ENCODE measurements around the gene ROBO2. TPM values are rescaled to one million over a fixed set of nuclear protein-coding genes. Genes with fewer than 3 reads are reported as not detected.

Gene ROBO2
- total and polyA plus RNA-seq, 10 of the 15 experiments (the other 5 are each of a cell fraction or from before 2014, with no cell fraction given): 0.22 to 2.5 (median 0.81) TPM

- intact Hi-C loops (cut with micrococcal nuclease; ENCODE audit: unreplicated experiment): no loop called here
- POLR2A ChIA-PET: no interaction called here
Measured at GRCh38 chr3:77362936-77363335, 323.0 kb downstream of the ROBO2 start.

GRCh38 chr3:77365152-77365551 lies 325.3 kb downstream of the ROBO2 start:
- ATAC-seq (no peak), DNase-seq (ENCODE audit: low read depth, low spot score) (no peak), FAIRE-seq (no peak)
- H2AFZ ChIP-seq (ENCODE audit: control insufficient read depth, low read depth, low read length): no peak overlapping the region
- no peaks in the 10 kb centered on the region for H3K9me3 ChIP-seq (replicated peaks; ENCODE audit: control insufficient read depth, insufficient read depth, low read length)
- POLR2A ChIA-PET: interaction anchor here (0.7 kb wide), 1 partner anchor 276 kb away, joined by 3 read pairs; no protein-coding TSS in a partner anchor
- H3K27me3 ChIP-seq (replicated peaks in 1 of 2; ENCODE audit: control insufficient read depth in 2 of 2, insufficient read depth in 2 of 2, low read length in 1 of 2): no peaks in the 10 kb centered on the region
- no peak overlapping the region for H3K4me2 ChIP-seq (ENCODE audit: control insufficient read depth, insufficient read depth)
- no TSS peak for BruUV-seq (replicated peaks)
- no peaks in the 10 kb centered on the region for H3K36me3 ChIP-seq (ENCODE audit: control insufficient read depth in 2 of 2, insufficient read depth in 2 of 2, low read length in 1 of 2)
- RAD21 ChIA-PET (ENCODE audit: unreplicated experiment): no interaction called here
- no peaks in the 10 kb centered on the region for H3K4me1 ChIP-seq (ENCODE audit: control insufficient read depth, insufficient read depth, low read length)
- in situ Hi-C loops (cut with MboI) (no loop called here), intact Hi-C loops (cut with micrococcal nuclease; ENCODE audit: unreplicated experiment) (no loop called here)
- no peak overlapping the region for H3K27ac ChIP-seq (ENCODE audit: control insufficient read depth, insufficient read depth)
- no peaks in the 10 kb centered on the region for H3K79me2 ChIP-seq (ENCODE audit: control insufficient read depth, insufficient read depth, low read length)
- SMC1A ChIA-PET (ENCODE audit: uncharacterized antibody, unreplicated experiment): no interaction called here
- WGBS (ENCODE audit: insufficient coverage, insufficient replicate concordance, low lambda C conversion rate, missing lambda C conversion rate): 6% methylated on average over 1 of the region's 1 CpG
- no peaks in the 10 kb centered on the region for H4K20me1 ChIP-seq (ENCODE audit: control insufficient read depth, insufficient read depth)
- CTCF ChIA-PET: no interaction called here
- H3K4me3 ChIP-seq: no peak overlapping the region
- H3K9ac ChIP-seq (ENCODE audit: control insufficient read depth, insufficient read depth, low read length): no peak overlapping the region
- TF ChIP-seq RFX5 (IDR thresholded peaks at IDR 0.05; ENCODE audit: low read depth, low read length) (no peak), SIN3A (IDR thresholded peaks at IDR 0.05; ENCODE audit: low read depth, low read length) (no peak), POLR2AphosphoS5 (IDR thresholded peaks at IDR 0.05; ENCODE audit: low read length) (no peak), SIX5 (IDR thresholded peaks at IDR 0.05; ENCODE audit: low read depth, low read length, severe bottlenecking) (no peak), TARDBP (IDR thresholded peaks at IDR 0.05; ENCODE audit: borderline replicate concordance) (no peak), STAT3 (IDR thresholded peaks at IDR 0.05; ENCODE audit: low read depth, low read length) (no peak), KAT2A (conservative IDR thresholded peaks at IDR 0.05; ENCODE audit: control insufficient read depth, low read depth, low read length) (no peak), SUPT20H (IDR thresholded peaks at IDR 0.05; ENCODE audit: borderline replicate concordance, control insufficient read depth, low read depth, low read length) (no peak), SREBF2 (IDR thresholded peaks at IDR 0.05; ENCODE audit: low read length) (no peak), PAX5 (IDR thresholded peaks at IDR 0.05; ENCODE audit: borderline replicate concordance, low read depth, low read length) (no peak), ATF2 (IDR thresholded peaks at IDR 0.05; ENCODE audit: low read length) (no peak)

More at GRCh38 chr3:77362936-77363335, 323.0 kb downstream of the ROBO2 start:
- WGBS (ENCODE audit: insufficient coverage, insufficient replicate concordance, low lambda C conversion rate, missing lambda C conversion rate): 7% methylated on average over 1 of the region's 1 CpG
- TF ChIP-seq, protein P1, sequence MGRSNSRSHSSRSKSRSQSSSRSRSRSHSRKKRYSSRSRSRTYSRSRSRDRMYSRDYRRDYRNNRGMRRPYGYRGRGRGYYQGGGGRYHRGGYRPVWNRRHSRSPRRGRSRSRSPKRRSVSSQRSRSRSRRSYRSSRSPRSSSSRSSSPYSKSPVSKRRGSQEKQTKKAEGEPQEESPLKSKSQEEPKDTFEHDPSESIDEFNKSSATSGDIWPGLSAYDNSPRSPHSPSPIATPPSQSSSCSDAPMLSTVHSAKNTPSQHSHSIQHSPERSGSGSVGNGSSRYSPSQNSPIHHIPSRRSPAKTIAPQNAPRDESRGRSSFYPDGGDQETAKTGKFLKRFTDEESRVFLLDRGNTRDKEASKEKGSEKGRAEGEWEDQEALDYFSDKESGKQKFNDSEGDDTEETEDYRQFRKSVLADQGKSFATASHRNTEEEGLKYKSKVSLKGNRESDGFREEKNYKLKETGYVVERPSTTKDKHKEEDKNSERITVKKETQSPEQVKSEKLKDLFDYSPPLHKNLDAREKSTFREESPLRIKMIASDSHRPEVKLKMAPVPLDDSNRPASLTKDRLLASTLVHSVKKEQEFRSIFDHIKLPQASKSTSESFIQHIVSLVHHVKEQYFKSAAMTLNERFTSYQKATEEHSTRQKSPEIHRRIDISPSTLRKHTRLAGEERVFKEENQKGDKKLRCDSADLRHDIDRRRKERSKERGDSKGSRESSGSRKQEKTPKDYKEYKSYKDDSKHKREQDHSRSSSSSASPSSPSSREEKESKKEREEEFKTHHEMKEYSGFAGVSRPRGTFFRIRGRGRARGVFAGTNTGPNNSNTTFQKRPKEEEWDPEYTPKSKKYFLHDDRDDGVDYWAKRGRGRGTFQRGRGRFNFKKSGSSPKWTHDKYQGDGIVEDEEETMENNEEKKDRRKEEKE (IDR thresholded peaks at IDR 0.05): no peak
- no peak for TF ChIP-seq ZNF274 (IDR thresholded peaks at IDR 0.05; ENCODE audit: insufficient read depth, insufficient read length)
- Histone ChIP-seq H3K27me3 (replicated peaks in 1 of 2; ENCODE audit: control insufficient read depth in 2 of 2, insufficient read depth in 2 of 2, low read length in 1 of 2) (no peaks in the 10 kb centered on the region), H3K27ac (ENCODE audit: control insufficient read depth, insufficient read depth) (no peak overlapping the region), H3K4me2 (ENCODE audit: control insufficient read depth, insufficient read depth) (no peak overlapping the region), H2AFZ (ENCODE audit: control insufficient read depth, low read depth, low read length) (no peak overlapping the region), H3K4me3 (no peak overlapping the region), H3K9me3 (replicated peaks; ENCODE audit: control insufficient read depth, insufficient read depth, low read length) (no peaks in the 10 kb centered on the region), H3K36me3 (ENCODE audit: control insufficient read depth in 2 of 2, insufficient read depth in 2 of 2, low read length in 1 of 2) (no peaks in the 10 kb centered on the region), H4K20me1 (ENCODE audit: control insufficient read depth, insufficient read depth) (no peaks in the 10 kb centered on the region), H3K4me1 (ENCODE audit: control insufficient read depth, insufficient read depth, low read length) (no peaks in the 10 kb centered on the region), H3K79me2 (ENCODE audit: control insufficient read depth, insufficient read depth, low read length) (no peaks in the 10 kb centered on the region), H3K9ac (ENCODE audit: control insufficient read depth, insufficient read depth, low read length) (no peak overlapping the region)
- no peak for FAIRE-seq
- in situ Hi-C loops (cut with MboI): no loop called here
- RAD21 ChIA-PET (ENCODE audit: unreplicated experiment): no interaction called here
- DNase-seq (ENCODE audit: low read depth, low spot score): no peak
- no peak for ATAC-seq
- SMC1A ChIA-PET (ENCODE audit: uncharacterized antibody, unreplicated experiment): no interaction called here
- BruUV-seq (replicated peaks): no TSS peak
- CTCF ChIA-PET: interaction anchor here (1.3 kb wide), 1 partner anchor 14 kb away, joined by 3 read pairs; no protein-coding TSS in a partner anchor

Data from GM12878 (cell line).